Activated T-cell treated with anti-CD3 and anti-CD28 coated beads, Interleukin-2, amount 50 U/mL, for 72 hours (primary cell): ENCODE results near the gene DAP. TPM values are rescaled to one million over a fixed set of nuclear protein-coding genes. Genes with fewer than 3 reads are reported as not detected.
"Not testable (repeated sequence)": the region's sequence is repeated elsewhere in the genome, so short reads cannot be mapped to it uniquely, and the experiment has no call there.

Source experiments
- ATAC-seq, 2 donors: fragments of 150-1000 bp; cut with Tn5 transposase; replicated peaks in 1 of 2; 2 replicates each; pipeline ENCODE4 v1.10.0; 2021; ENCODE audit warnings: moderate library complexity in 2 of 2, mild to moderate bottlenecking in 1 of 2
- DNase-seq, 2 donors: peaks; one replicate each; pipeline ENCODE4 v3.0.0; 2021 to 2022; ENCODE audit warnings: mixed read lengths in 1 of 2
- H3K27ac Mint-ChIP-seq: one replicate; pipeline ENCODE4 v1.8.0; 2022; ENCODE audit warnings: mild to moderate bottlenecking, moderate library complexity, mixed read lengths
- H3K27me3 Mint-ChIP-seq: one replicate; pipeline ENCODE4 v1.8.0; 2022; ENCODE audit warnings: low read depth, mixed read lengths
- H3K36me3 Mint-ChIP-seq, 2 donors: one replicate each; pipeline ENCODE4 v1.8.0; 2022; ENCODE audit warnings: mixed read lengths in 2 of 2, mild to moderate bottlenecking in 1 of 2; ENCODE audit not compliant: insufficient read depth in 2 of 2
- H3K4me1 Mint-ChIP-seq: one replicate; pipeline ENCODE4 v1.8.0; 2022; ENCODE audit warnings: low read depth, mixed read lengths
- H3K4me3 Mint-ChIP-seq, 2 donors: one replicate each; pipeline ENCODE4 v1.8.0; 2022; ENCODE audit warnings: mild to moderate bottlenecking in 2 of 2, mixed read lengths in 2 of 2, moderate library complexity in 2 of 2
- H3K9me3 Mint-ChIP-seq, 2 donors: one replicate each; pipeline ENCODE4 v1.8.0; 2022; ENCODE audit warnings: mixed read lengths in 2 of 2
- total RNA-seq, 2 donors: library from RNA; stranded (reverse); gene quantifications; one replicate each; pipeline ENCODE4 v1.2.3, GENCODE V29; 2022

Gene DAP
- total RNA-seq, 2 donors from 2014 or later: 55.9 to 61.6 TPM

GRCh38 chr5:10725636-10726035, 35.4 kb downstream of the DAP start:
- no peak for ATAC-seq
- Mint-ChIP-seq H3K9me3 (no peaks in the 10 kb centered on the region), H3K36me3 (peaks cover 4 to 5% of the 10 kb centered on the region in 2 donors), H3K27ac (no peak overlapping the region), H3K4me3 (no peak overlapping the region), H3K27me3 (no peaks in the 10 kb centered on the region), H3K4me1 (peaks cover 20% of the 10 kb centered on the region)
- no peak for DNase-seq

GRCh38 chr5:10724781-10725507, 36.1 kb downstream of the DAP start:
- Mint-ChIP-seq H3K4me3 (no peak overlapping the region), H3K27ac (no peak overlapping the region), H3K9me3 (no peaks in the 10 kb centered on the region), H3K4me1 (peaks cover 20% of the 10 kb centered on the region), H3K27me3 (no peaks in the 10 kb centered on the region), H3K36me3 (peaks cover 4 to 11% of the 10 kb centered on the region in 2 donors)
- no peak for DNase-seq
- no peak for ATAC-seq

- no peak for ATAC-seq
Measured at GRCh38 chr5:10723514-10723913, 37.5 kb downstream of the DAP start.

GRCh38 chr5:10720766-10721165, 40.3 kb downstream of the DAP start:
- ATAC-seq, H3K9me3 Mint-ChIP-seq, H3K4me3 Mint-ChIP-seq, H3K27me3 Mint-ChIP-seq, H3K4me1 Mint-ChIP-seq, DNase-seq, H3K27ac Mint-ChIP-seq: not testable (repeated sequence)
- H3K36me3 Mint-ChIP-seq: peaks cover 3 to 11% of the 10 kb centered on the region in 2 donors

More at GRCh38 chr5:10723514-10723913, 37.5 kb downstream of the DAP start:
- no peak overlapping the region for H3K4me3 Mint-ChIP-seq
- no peaks in the 10 kb centered on the region for H3K9me3 Mint-ChIP-seq
- no peaks in the 10 kb centered on the region for H3K27me3 Mint-ChIP-seq
- H3K27ac Mint-ChIP-seq: no peak overlapping the region
- H3K36me3 Mint-ChIP-seq: peaks cover 4 to 11% of the 10 kb centered on the region in 2 donors
- H3K4me1 Mint-ChIP-seq: peaks cover 20% of the 10 kb centered on the region
- DNase-seq: no peak

- H3K27me3 Mint-ChIP-seq: no peaks in the 10 kb centered on the region
- peaks cover 3 to 8% of the 10 kb centered on the region in 2 donors for H3K36me3 Mint-ChIP-seq
- DNase-seq: no peak
- H3K4me1 Mint-ChIP-seq: no peaks in the 10 kb centered on the region
- H3K27ac Mint-ChIP-seq: no peak overlapping the region
- ATAC-seq: no peak
- no peaks in the 10 kb centered on the region for H3K9me3 Mint-ChIP-seq
- no peak overlapping the region for H3K4me3 Mint-ChIP-seq
Measured at GRCh38 chr5:10719965-10720364, 41.1 kb downstream of the DAP start.

- not testable (repeated sequence) for ATAC-seq, H3K27me3 Mint-ChIP-seq, H3K36me3 Mint-ChIP-seq, DNase-seq, H3K4me1 Mint-ChIP-seq, H3K9me3 Mint-ChIP-seq, H3K4me3 Mint-ChIP-seq, H3K27ac Mint-ChIP-seq
Measured at GRCh38 chr5:10718617-10719016, 42.4 kb downstream of the DAP start.

- not testable (repeated sequence) for H3K9me3 Mint-ChIP-seq, H3K4me3 Mint-ChIP-seq, ATAC-seq, H3K36me3 Mint-ChIP-seq, H3K27ac Mint-ChIP-seq, DNase-seq, H3K27me3 Mint-ChIP-seq
- H3K4me1 Mint-ChIP-seq: peaks cover 15% of the 10 kb centered on the region
Measured at GRCh38 chr5:10716825-10717224, 44.2 kb downstream of the DAP start.

GRCh38 chr5:10715605-10716290, 45.3 kb downstream of the DAP start:
- H3K4me3 Mint-ChIP-seq: no peak overlapping the region
- H3K9me3 Mint-ChIP-seq: no peaks in the 10 kb centered on the region
- no peak for DNase-seq
- H3K4me1 Mint-ChIP-seq: peaks cover 15% of the 10 kb centered on the region
- ATAC-seq: no peak
- H3K27ac Mint-ChIP-seq: no peak overlapping the region
- H3K36me3 Mint-ChIP-seq: peaks cover 0 to 6% of the 10 kb centered on the region in 2 donors
- H3K27me3 Mint-ChIP-seq: no peaks in the 10 kb centered on the region

GRCh38 chr5:10712574-10713366, 48.3 kb downstream of the DAP start:
- Mint-ChIP-seq H3K4me3 (no peak overlapping the region), H3K27ac (no peak overlapping the region), H3K27me3 (no peaks in the 10 kb centered on the region), H3K4me1 (peaks cover 15% of the 10 kb centered on the region), H3K9me3 (no peaks in the 10 kb centered on the region), H3K36me3 (no peaks in the 10 kb centered on the region)
- no peak for DNase-seq
- ATAC-seq: peak; percentile 49 to 72

GRCh38 chr5:10711562-10711961, 49.5 kb downstream of the DAP start:
- H3K27me3 Mint-ChIP-seq: no peaks in the 10 kb centered on the region
- H3K9me3 Mint-ChIP-seq: no peaks in the 10 kb centered on the region
- no peak for DNase-seq
- no peak overlapping the region for H3K27ac Mint-ChIP-seq
- peaks cover 21% of the 10 kb centered on the region for H3K4me1 Mint-ChIP-seq
- H3K4me3 Mint-ChIP-seq: no peak overlapping the region
- no peak for ATAC-seq
- no peaks in the 10 kb centered on the region for H3K36me3 Mint-ChIP-seq

GRCh38 chr5:10710513-10711128, 50.4 kb downstream of the DAP start:
- no peak overlapping the region for H3K4me3 Mint-ChIP-seq
- DNase-seq (no peak), ATAC-seq (no peak)
- no peak overlapping the region for H3K27ac Mint-ChIP-seq
- H3K36me3 Mint-ChIP-seq: no peaks in the 10 kb centered on the region
- H3K9me3 Mint-ChIP-seq: no peaks in the 10 kb centered on the region
- no peaks in the 10 kb centered on the region for H3K27me3 Mint-ChIP-seq
- H3K4me1 Mint-ChIP-seq: peaks cover 29% of the 10 kb centered on the region

GRCh38 chr5:10709933-10710332, 51.1 kb downstream of the DAP start:
- no peak for DNase-seq
- ATAC-seq: no peak
- no peak overlapping the region for H3K4me3 Mint-ChIP-seq
- H3K27ac Mint-ChIP-seq: no peak overlapping the region
- no peaks in the 10 kb centered on the region for H3K27me3 Mint-ChIP-seq
- no peaks in the 10 kb centered on the region for H3K9me3 Mint-ChIP-seq
- peaks cover 36% of the 10 kb centered on the region for H3K4me1 Mint-ChIP-seq
- H3K36me3 Mint-ChIP-seq: no peaks in the 10 kb centered on the region

GRCh38 chr5:10709409-10709808, 51.6 kb downstream of the DAP start:
- H3K27ac Mint-ChIP-seq: no peak overlapping the region
- H3K36me3 Mint-ChIP-seq: no peaks in the 10 kb centered on the region
- ATAC-seq: no peak
- no peak overlapping the region for H3K4me3 Mint-ChIP-seq
- peaks cover 41% of the 10 kb centered on the region for H3K4me1 Mint-ChIP-seq
- H3K27me3 Mint-ChIP-seq: no peaks in the 10 kb centered on the region
- no peaks in the 10 kb centered on the region for H3K9me3 Mint-ChIP-seq
- DNase-seq: no peak
